Muscle of leg (tissue), 11 donors: ENCODE results near the gene EPC2. TPM values are rescaled to one million over a fixed set of nuclear protein-coding genes. Genes with fewer than 3 reads are reported as not detected.
"Not testable (repeated sequence)": the region's sequence is repeated elsewhere in the genome, so short reads cannot be mapped to it uniquely, and the experiment has no call there.

ENCODE experiments used
- DNase-seq: peaks from one replicate; pipeline ENCODE4 v3.0.0; 2013
- H3K27ac ChIP-seq: one replicate; pipeline ENCODE4 v1.5.1; 2013; ENCODE audit warnings: mild to moderate bottlenecking, low read length, control low read depth
- H3K27me3 ChIP-seq: one replicate; pipeline ENCODE4 v1.6.1; 2013; ENCODE audit warnings: low read length; ENCODE audit not compliant: control insufficient read depth, insufficient read depth
- H3K36me3 ChIP-seq: one replicate; pipeline ENCODE4 v1.6.1; 2013; ENCODE audit warnings: low read length; ENCODE audit not compliant: control insufficient read depth, insufficient read depth
- H3K4me1 ChIP-seq: one replicate; pipeline ENCODE4 v1.6.1; 2013; ENCODE audit warnings: low read length; ENCODE audit not compliant: control insufficient read depth, insufficient read depth
- H3K4me3 ChIP-seq: one replicate; pipeline ENCODE4 v1.5.1; 2013; ENCODE audit warnings: low read length, control low read depth
- H3K9me3 ChIP-seq: replicated peaks from 2 replicates; pipeline ENCODE4 v1.6.1; 2013; ENCODE audit warnings: low read depth, low read length; ENCODE audit not compliant: control insufficient read depth
- WGBS: methylation state at CpG from one replicate; pipeline ENCODE4 v1.1.5; 2013; ENCODE audit warnings: missing lambda C conversion rate; ENCODE audit not compliant: insufficient coverage; 5-methylcytosine and 5-hydroxymethylcytosine counted together
- polyA plus RNA-seq, 8 donors: library from polyadenylated mRNA; unstranded; fragments of 120-200 nt; gene quantifications; one replicate each; pipeline versions ENCODE4 v1.2.1 to v1.2.3, GENCODE V29; 2013; ENCODE audit warnings: inconsistent platforms in 1 of 8, low replicate concordance in 1 of 8; ENCODE audit not compliant: insufficient read length in 8 of 8, insufficient read depth in 1 of 8
- total RNA-seq: library from RNA; stranded (reverse); fragments of 120-200 nt; gene quantifications from one replicate; pipeline ENCODE4 v1.2.4, GENCODE V29; 2013

The EPC2 gene
- total and polyA plus RNA-seq, 9 donors: 18.9 to 30.0 (median 24.4) TPM

DNA sequence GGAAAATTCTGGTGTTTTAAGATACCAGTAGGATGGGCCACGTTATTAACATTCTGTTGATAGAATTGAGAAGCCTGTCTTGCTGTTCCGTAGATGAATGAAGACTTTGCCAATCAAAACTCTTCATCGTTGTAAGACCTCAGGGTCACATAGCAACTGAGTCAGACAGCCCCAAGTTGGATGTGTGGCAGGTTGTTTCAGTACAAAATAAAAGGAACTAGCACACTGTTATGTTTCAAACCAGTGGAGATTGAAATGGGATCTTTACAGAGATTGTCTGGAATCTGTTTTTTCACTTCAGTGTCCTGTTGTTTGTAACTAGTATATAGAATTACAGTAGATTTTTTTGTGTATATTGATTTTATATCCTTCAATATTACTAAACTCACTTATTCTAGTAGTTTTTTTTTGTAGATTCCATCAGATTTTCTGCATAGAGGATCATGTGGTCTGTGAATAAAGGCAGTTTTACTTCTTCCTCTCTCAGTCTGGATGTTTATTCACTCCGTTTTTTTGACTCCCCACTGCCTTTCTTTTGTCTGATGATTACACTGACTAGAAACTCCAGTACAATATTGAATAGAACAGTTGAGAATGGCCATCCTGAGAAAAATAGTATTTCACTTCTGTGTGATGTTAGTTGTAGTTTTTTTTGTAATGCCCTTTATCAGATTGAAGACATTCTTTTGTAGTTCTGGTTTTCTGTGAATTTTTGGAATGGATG, 22.7 kb downstream of the EPC2 start:
- Histone ChIP-seq H3K27ac (no peak overlapping the region), H3K4me3 (no peak overlapping the region), H3K4me1 (no peaks in the 10 kb centered on the region), H3K36me3 (no peaks in the 10 kb centered on the region), H3K9me3 (peaks cover 3% of the 10 kb centered on the region), H3K27me3 (no peaks in the 10 kb centered on the region)
- 75% methylated on average over 2 of the region's 4 CpGs for WGBS
- no peak for DNase-seq

DNA sequence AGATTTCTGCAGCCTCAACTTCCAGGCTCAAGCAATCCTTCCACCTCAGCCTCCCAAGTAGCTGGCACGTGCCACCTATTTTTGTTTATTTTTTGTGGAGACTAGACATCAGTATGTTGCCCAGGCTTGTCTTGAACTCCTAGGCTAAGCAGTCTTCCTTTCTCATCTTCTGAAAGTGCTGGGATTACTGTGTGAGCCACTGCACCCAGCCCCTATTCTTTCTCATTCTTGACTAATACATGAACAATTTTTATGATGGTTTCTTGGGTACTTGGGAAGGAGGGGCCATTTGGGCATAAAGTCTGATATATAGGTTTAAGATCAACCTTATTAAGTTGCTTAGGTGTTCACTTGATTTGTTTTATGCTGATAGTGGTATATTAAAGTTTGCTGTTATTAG, 26.2 kb downstream of the EPC2 start:
- no peak for DNase-seq
- Histone ChIP-seq H3K27me3 (no peaks in the 10 kb centered on the region), H3K36me3 (no peaks in the 10 kb centered on the region), H3K27ac (no peak overlapping the region), H3K9me3 (no peaks in the 10 kb centered on the region), H3K4me1 (no peaks in the 10 kb centered on the region), H3K4me3 (no peak overlapping the region)
- no CpG with 5 or more reads among the region's 1 CpG for WGBS

DNA sequence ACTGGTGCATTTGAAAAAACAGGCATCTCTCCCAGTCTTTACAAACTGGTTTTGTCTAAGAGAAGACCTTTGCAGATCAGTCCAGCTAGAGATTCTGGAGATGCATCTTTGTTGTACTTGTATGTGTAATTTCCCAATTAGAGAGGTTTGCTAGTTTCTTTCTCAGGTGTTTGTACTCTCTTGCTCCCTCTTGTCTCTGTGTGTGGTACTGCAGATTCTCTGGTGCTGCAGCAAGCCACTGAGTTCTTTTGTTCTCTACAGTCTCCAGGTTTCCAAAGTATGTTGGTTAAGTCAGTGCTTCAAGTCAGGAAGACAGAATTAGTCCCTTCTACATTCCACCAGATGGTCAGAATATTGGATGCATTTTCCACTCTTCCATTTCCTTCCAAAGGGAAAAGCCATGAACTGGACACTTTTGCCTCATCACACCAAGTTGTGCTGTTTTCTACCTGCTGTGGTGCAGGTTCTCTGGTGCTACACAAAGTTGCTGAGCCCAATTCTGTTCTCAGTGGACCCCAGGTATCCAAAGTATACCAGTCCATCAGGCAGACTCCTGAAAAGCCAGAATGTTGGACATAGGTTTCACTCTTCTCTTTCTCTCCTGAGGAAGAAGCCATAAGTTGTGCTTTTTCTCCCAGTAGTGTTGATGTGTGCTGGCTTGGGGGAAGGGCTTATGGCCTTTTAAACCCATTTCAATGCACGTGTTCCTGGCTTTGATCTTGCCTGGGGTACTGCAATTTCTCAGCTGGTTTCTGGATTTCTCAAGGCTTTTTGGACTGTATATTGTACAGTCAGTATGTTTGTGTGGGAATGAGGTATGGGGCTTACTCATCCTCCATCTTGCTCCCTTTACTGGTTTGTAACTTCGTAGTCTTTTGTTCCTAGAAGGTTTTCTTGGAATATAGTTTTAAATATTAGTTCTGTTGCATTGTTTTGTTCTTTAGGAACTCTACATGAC, 29.8 kb downstream of the EPC2 start:
- no peaks in the 10 kb centered on the region for H3K4me1 ChIP-seq

DNA sequence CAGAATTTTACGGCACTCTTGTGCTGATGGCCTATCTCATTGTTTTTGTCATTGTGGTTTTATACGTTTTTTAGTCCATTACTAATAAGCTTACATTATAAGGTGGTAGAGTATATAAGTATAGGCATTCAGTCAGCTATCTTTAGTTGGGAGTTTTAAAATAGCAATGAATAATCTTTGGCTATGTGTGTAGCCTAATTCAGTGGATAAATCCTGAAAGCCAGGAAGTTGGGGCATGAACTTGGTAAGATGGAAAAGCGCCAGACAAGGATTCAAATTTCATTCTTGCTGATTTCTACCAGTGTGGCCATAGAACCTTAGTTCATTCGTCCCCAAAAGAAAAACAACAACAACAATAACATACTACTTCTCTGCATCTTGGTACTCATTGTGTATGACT, 31.2 kb downstream of the EPC2 start:
- Histone ChIP-seq H3K4me1 (no peaks in the 10 kb centered on the region), H3K4me3 (no peak overlapping the region), H3K36me3 (no peaks in the 10 kb centered on the region), H3K27ac (no peak overlapping the region), H3K9me3 (no peaks in the 10 kb centered on the region), H3K27me3 (no peaks in the 10 kb centered on the region)
- peak; percentile 13 for DNase-seq
- WGBS: no CpG with 5 or more reads among the region's 4 CpGs

More for the DNA sequence above, 29.8 kb downstream of the EPC2 start:
- H3K9me3 ChIP-seq: no peaks in the 10 kb centered on the region
- no peaks in the 10 kb centered on the region for H3K27me3 ChIP-seq
- no CpG with 5 or more reads among the region's 2 CpGs for WGBS
- no peaks in the 10 kb centered on the region for H3K36me3 ChIP-seq
- no peak overlapping the region for H3K27ac ChIP-seq
- no peak for DNase-seq
- H3K4me3 ChIP-seq: no peak overlapping the region

GRCh38 chr2:148678302-148679179, 34.0 kb downstream of the EPC2 start:
- DNase-seq, H3K27me3 ChIP-seq, H3K27ac ChIP-seq, H3K4me1 ChIP-seq, H3K9me3 ChIP-seq, H3K4me3 ChIP-seq, H3K36me3 ChIP-seq: not testable (repeated sequence)
- WGBS: 89% methylated on average over 19 of the region's 31 CpGs

GRCh38 chr2:148680462-148680861, 35.9 kb downstream of the EPC2 start:
- H3K4me1 ChIP-seq: no peaks in the 10 kb centered on the region
- no peak for DNase-seq
- H3K27ac ChIP-seq: no peak overlapping the region
- no peaks in the 10 kb centered on the region for H3K27me3 ChIP-seq
- no peaks in the 10 kb centered on the region for H3K36me3 ChIP-seq
- no peak overlapping the region for H3K4me3 ChIP-seq
- no peaks in the 10 kb centered on the region for H3K9me3 ChIP-seq
- WGBS: no CpG with 5 or more reads among the region's 3 CpGs

DNA sequence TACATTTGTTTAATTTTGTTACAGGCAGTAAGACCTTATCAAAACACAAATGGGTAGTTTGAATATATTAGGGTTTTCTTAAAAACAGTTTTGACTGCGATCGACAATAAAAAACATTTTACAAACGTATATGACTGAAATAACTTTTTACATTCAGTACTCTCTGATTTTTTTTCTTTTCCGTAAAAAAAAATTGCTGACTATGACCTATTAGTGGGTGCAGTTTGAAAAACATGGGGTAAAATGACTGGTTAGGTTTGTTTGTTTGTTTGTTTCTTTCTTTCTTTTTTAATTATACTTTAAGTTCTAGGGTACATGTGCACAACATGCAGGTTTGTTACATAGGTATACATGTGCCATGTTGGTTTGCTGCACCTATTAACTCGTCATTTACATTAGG, 36.9 kb downstream of the EPC2 start:
- Histone ChIP-seq H3K4me3 (no peak overlapping the region), H3K4me1 (no peaks in the 10 kb centered on the region), H3K36me3 (no peaks in the 10 kb centered on the region), H3K9me3 (no peaks in the 10 kb centered on the region), H3K27ac (no peak overlapping the region), H3K27me3 (no peaks in the 10 kb centered on the region)
- no CpG with 5 or more reads among the region's 5 CpGs for WGBS
- DNase-seq: no peak

DNA sequence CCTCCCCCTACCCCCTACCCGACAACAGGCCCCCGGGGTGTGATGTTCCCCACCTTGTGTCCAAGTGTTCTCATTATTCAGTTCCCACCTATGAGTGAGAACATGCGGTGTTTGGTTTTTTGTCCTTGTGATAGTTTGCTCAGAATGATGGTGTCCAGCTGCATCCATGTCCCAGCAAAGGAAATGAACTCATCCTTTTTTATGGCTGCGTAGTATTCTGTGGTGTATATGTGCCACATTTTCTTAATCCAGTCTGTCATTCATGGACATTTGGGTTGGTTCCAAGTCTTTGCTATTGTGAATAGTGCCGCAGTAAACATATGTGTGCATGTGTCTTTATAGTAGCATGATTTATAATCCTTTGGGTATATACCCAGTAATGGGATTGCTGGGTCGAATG, 37.3 kb downstream of the EPC2 start:
- not testable (repeated sequence) for H3K4me1 ChIP-seq, H3K9me3 ChIP-seq, DNase-seq, H3K36me3 ChIP-seq, H3K4me3 ChIP-seq, H3K27ac ChIP-seq, H3K27me3 ChIP-seq
- no CpG with 5 or more reads among the region's 6 CpGs for WGBS

- no CpG with 5 or more reads among the region's 6 CpGs for WGBS
- DNase-seq: no peak
- no peaks in the 10 kb centered on the region for H3K4me1 ChIP-seq
- H3K27ac ChIP-seq: no peak overlapping the region
- no peak overlapping the region for H3K4me3 ChIP-seq
- H3K27me3 ChIP-seq: no peaks in the 10 kb centered on the region
- H3K9me3 ChIP-seq: no peaks in the 10 kb centered on the region
- no peaks in the 10 kb centered on the region for H3K36me3 ChIP-seq
These were observed 40.0 kb downstream of the EPC2 start for GRCh38 chr2:148684507-148684906.

GRCh38 chr2:148687543-148687942, 43.0 kb downstream of the EPC2 start:
- Histone ChIP-seq H3K4me1 (no peaks in the 10 kb centered on the region), H3K9me3 (no peaks in the 10 kb centered on the region), H3K27me3 (no peaks in the 10 kb centered on the region), H3K36me3 (peaks cover 3% of the 10 kb centered on the region), H3K4me3 (no peak overlapping the region), H3K27ac (no peak overlapping the region)
- WGBS: no CpG with 5 or more reads among the region's 3 CpGs
- DNase-seq: no peak
